Measurements from ENCODE around the gene CIAO3. TPM values are rescaled to one million over a fixed set of nuclear protein-coding genes. Genes with fewer than 3 reads are reported as not detected.

CIAO3 gene
- total RNA-seq, 2 experiments from 2014 or later, result 28.3 to 31.9 TPM

- no peak overlapping the region for H3K4me3 Mint-ChIP-seq
- POLR2A ChIA-PET, result no interaction called here
- DNase-seq, result no peak
- CTCF ChIA-PET, result interaction anchor here (0.9 to 1.1 kb wide), 2 partner anchors 9 to 20 kb away, joined by 3 to 4 read pairs; no protein-coding TSS in a partner anchor
- no peak for ATAC-seq
- intact Hi-C loops (cut with DNase I, micrococcal nuclease), result loop anchor here in 1 of 2 experiments (5.0 kb wide), 1 partner anchor 580 kb away; no protein-coding TSS in a partner anchor
- no peaks in the 10 kb centered on the region for H3K27me3 Mint-ChIP-seq
- peaks cover 22% of the 10 kb centered on the region for H3K36me3 Mint-ChIP-seq (ENCODE audit: low read depth)
- H3K9me3 Mint-ChIP-seq (ENCODE audit: low read depth), result no peaks in the 10 kb centered on the region
- H3K27ac Mint-ChIP-seq, result no peak overlapping the region
- H3K4me1 Mint-ChIP-seq, result peaks cover 17% of the 10 kb centered on the region
Observed at GRCh38 chr16:732332-732731, 8.5 kb downstream of the CIAO3 start.

- POLR2A ChIA-PET, result no interaction called here
- Mint-ChIP-seq H3K9me3 (ENCODE audit: low read depth) (no peaks in the 10 kb centered on the region), H3K36me3 (ENCODE audit: low read depth) (peaks cover 17% of the 10 kb centered on the region), H3K27me3 (no peaks in the 10 kb centered on the region), H3K4me3 (no peak overlapping the region), H3K27ac (no peak overlapping the region), H3K4me1 (peaks cover 10% of the 10 kb centered on the region)
- intact Hi-C loops (cut with DNase I, micrococcal nuclease), result loop anchor here in 1 of 2 experiments (5.0 kb wide), 1 partner anchor 581 kb away; no protein-coding TSS in a partner anchor
- DNase-seq, result no peak
- CTCF ChIA-PET, result interaction anchor here (0.6 to 1.7 kb wide), 2 partner anchors 10 to 1862 kb away, joined by 3 to 7 read pairs; partner anchors contain the start of gene ANTKMT
- ATAC-seq, result no peak
Observed at GRCh38 chr16:730666-731509, 9.9 kb downstream of the CIAO3 start.

GRCh38 chr16:729768-730665 lies 10.8 kb downstream of the CIAO3 start:
- POLR2A ChIA-PET, result no interaction called here
- intact Hi-C loops (cut with DNase I, micrococcal nuclease), result loop anchor here in 1 of 2 experiments (5.0 kb wide), 1 partner anchor 582 kb away; no protein-coding TSS in a partner anchor
- H3K4me3 Mint-ChIP-seq, result no peak overlapping the region

GRCh38 chr16:728890-729744 lies 11.7 kb downstream of the CIAO3 start:
- intact Hi-C loops (cut with DNase I, micrococcal nuclease), result loop anchor here in 1 of 2 experiments (1.0 kb wide), 1 partner anchor 34 kb away; no protein-coding TSS in a partner anchor
- peaks cover 8% of the 10 kb centered on the region for H3K36me3 Mint-ChIP-seq (ENCODE audit: low read depth)
- peaks cover 3% of the 10 kb centered on the region for H3K4me1 Mint-ChIP-seq
- CTCF ChIA-PET, result interaction anchor here (0.6 to 1.7 kb wide), 4 partner anchors 8 to 785 kb away, joined by 3 to 7 read pairs (median 3); partner anchors contain the start of genes ANTKMT and SOX8
- H3K4me3 Mint-ChIP-seq, result peak overlapping the region; percentile 44
- H3K27ac Mint-ChIP-seq, result no peak overlapping the region
- H3K27me3 Mint-ChIP-seq, result no peaks in the 10 kb centered on the region
- DNase-seq (no peak), ATAC-seq (no peak)
- POLR2A ChIA-PET, result no interaction called here
- H3K9me3 Mint-ChIP-seq (ENCODE audit: low read depth), result no peaks in the 10 kb centered on the region

More at GRCh38 chr16:729768-730665, 10.8 kb downstream of the CIAO3 start:
- H3K27me3 Mint-ChIP-seq, result no peaks in the 10 kb centered on the region
- no peak for DNase-seq
- H3K4me1 Mint-ChIP-seq, result peaks cover 4% of the 10 kb centered on the region
- ATAC-seq, result no peak
- no peaks in the 10 kb centered on the region for H3K9me3 Mint-ChIP-seq (ENCODE audit: low read depth)
- CTCF ChIA-PET, result interaction anchor here (0.6 to 1.7 kb wide), 4 partner anchors 9 to 1863 kb away, joined by 3 to 7 read pairs (median 3); partner anchors contain the start of gene ANTKMT
- no peak overlapping the region for H3K27ac Mint-ChIP-seq
- H3K36me3 Mint-ChIP-seq (ENCODE audit: low read depth), result peaks cover 13% of the 10 kb centered on the region

GRCh38 chr16:728131-728889 lies 12.5 kb downstream of the CIAO3 start:
- intact Hi-C loops (cut with DNase I, micrococcal nuclease), result loop anchor here in 1 of 2 experiments (1.0 kb wide), 1 partner anchor 33 kb away; no protein-coding TSS in a partner anchor
- Mint-ChIP-seq H3K36me3 (ENCODE audit: low read depth) (peaks cover 6% of the 10 kb centered on the region), H3K4me1 (peaks cover 3% of the 10 kb centered on the region), H3K4me3 (peak overlapping the region; percentile 44), H3K27ac (no peak overlapping the region), H3K27me3 (no peaks in the 10 kb centered on the region), H3K9me3 (ENCODE audit: low read depth) (no peaks in the 10 kb centered on the region)
- peak; percentile 70 for ATAC-seq
- peak; percentile 74 for DNase-seq
- POLR2A ChIA-PET, result no interaction called here
- CTCF ChIA-PET, result interaction anchor here (0.8 to 1.2 kb wide), 2 partner anchors 16 to 253 kb away, joined by 3 to 4 read pairs; partner anchors contain the start of gene SOX8

- ChIA-PET POLR2A (no interaction called here), CTCF (interaction anchor here (0.6 kb wide), 1 partner anchor 8 kb away, joined by 3 read pairs; no protein-coding TSS in a partner anchor)
- Mint-ChIP-seq H3K36me3 (ENCODE audit: low read depth) (no peaks in the 10 kb centered on the region), H3K4me1 (peaks cover 3% of the 10 kb centered on the region), H3K4me3 (peak overlapping the region; percentile 49), H3K27me3 (no peaks in the 10 kb centered on the region), H3K27ac (no peak overlapping the region), H3K9me3 (ENCODE audit: low read depth) (no peaks in the 10 kb centered on the region)
- DNase-seq, result peak; percentile 56
- peak; percentile 21 for ATAC-seq
- intact Hi-C loops (cut with DNase I, micrococcal nuclease), result loop anchor here in 1 of 2 experiments (1.0 kb wide), 1 partner anchor 12 kb away; the partner anchor contains the start of gene METRN
Observed at GRCh38 chr16:727291-727977, 13.4 kb downstream of the CIAO3 start.

- no peaks in the 10 kb centered on the region for H3K9me3 Mint-ChIP-seq (ENCODE audit: low read depth)
- no peaks in the 10 kb centered on the region for H3K36me3 Mint-ChIP-seq (ENCODE audit: low read depth)
- intact Hi-C loops (cut with DNase I, micrococcal nuclease), result loop anchor here in 1 of 2 experiments (1.0 kb wide), 1 partner anchor 11 kb away; the partner anchor contains the start of gene METRN
- H3K27ac Mint-ChIP-seq, result no peak within 1 kb of the TSS
- POLR2A ChIA-PET, result interaction anchor here (1.3 kb wide), 1 partner anchor 11 kb away, joined by 4 read pairs; no protein-coding TSS in a partner anchor
- DNase-seq, result peak; percentile 74
- peak within 1 kb of the TSS; percentile 61 for H3K4me3 Mint-ChIP-seq
- peaks cover 6% of the 10 kb centered on the region for H3K4me1 Mint-ChIP-seq
- ATAC-seq, result peak; percentile 31
- CTCF ChIA-PET, result interaction anchor here (0.5 to 1.5 kb wide), 2 partner anchors 14 to 381 kb away, joined by 3 to 5 read pairs; no protein-coding TSS in a partner anchor
- no peaks in the 10 kb centered on the region for H3K27me3 Mint-ChIP-seq
Observed at GRCh38 chr16:726438-727290, 14.1 kb downstream of the CIAO3 start, which contains the start of the genes CCDC78 and HAGHL. Gene CCDC78, minus strand, starts transcription at chr16:726443. Its CDS starts 76 bp downstream, at chr16:726367. Gene HAGHL, plus strand, starts transcription at chr16:727106. Its CDS starts 404 bp downstream, at chr16:727510.

GRCh38 chr16:726188-726437 lies 14.7 kb downstream of the CIAO3 start:
- intact Hi-C loops (cut with DNase I, micrococcal nuclease), result no loop called here
- no peaks in the 10 kb centered on the region for H3K27me3 Mint-ChIP-seq
- ATAC-seq (no peak), DNase-seq (no peak)
- CTCF ChIA-PET, result interaction anchor here (0.5 to 1.5 kb wide), 2 partner anchors 14 to 380 kb away, joined by 3 to 5 read pairs; no protein-coding TSS in a partner anchor
- H3K27ac Mint-ChIP-seq, result no peak overlapping the region
- POLR2A ChIA-PET, result interaction anchor here (0.8 to 1.3 kb wide), 2 partner anchors 10 to 653 kb away, joined by 4 read pairs; no protein-coding TSS in a partner anchor
- no peaks in the 10 kb centered on the region for H3K36me3 Mint-ChIP-seq (ENCODE audit: low read depth)
- no peaks in the 10 kb centered on the region for H3K9me3 Mint-ChIP-seq (ENCODE audit: low read depth)
- H3K4me1 Mint-ChIP-seq, result peaks cover 6% of the 10 kb centered on the region
- no peak overlapping the region for H3K4me3 Mint-ChIP-seq

All from activated CD4-positive, alpha-beta T cell treated with anti-CD3 and anti-CD28 coated beads for 36 hours (primary cell).